Hepatocyte (in vitro differentiated cells): ENCODE data around the gene FLOT1.

Experiments
- EZH2 ChIP-seq: fragments of 200-600 bp; sonication (generic); IDR thresholded peaks from 2 replicates; pipeline ENCODE4 v1.6.1; 2016; ENCODE audit warnings: antibody characterized with exemption, mild to moderate bottlenecking, borderline replicate concordance
- TF ChIP-seq, protein P1 (sequence below): fragments of 200-600 bp; sonication (generic); IDR thresholded peaks from 2 replicates; pipeline ENCODE4 v1.5.1; 2016; ENCODE audit warnings: antibody characterized with exemption, mild to moderate bottlenecking; ENCODE audit not compliant: poor library complexity

GRCh38 chr6:30714263-30714662 is 28.2 kb downstream of the FLOT1 start:
- no peak for TF ChIP-seq EZH2
- TF ChIP-seq, protein P1, sequence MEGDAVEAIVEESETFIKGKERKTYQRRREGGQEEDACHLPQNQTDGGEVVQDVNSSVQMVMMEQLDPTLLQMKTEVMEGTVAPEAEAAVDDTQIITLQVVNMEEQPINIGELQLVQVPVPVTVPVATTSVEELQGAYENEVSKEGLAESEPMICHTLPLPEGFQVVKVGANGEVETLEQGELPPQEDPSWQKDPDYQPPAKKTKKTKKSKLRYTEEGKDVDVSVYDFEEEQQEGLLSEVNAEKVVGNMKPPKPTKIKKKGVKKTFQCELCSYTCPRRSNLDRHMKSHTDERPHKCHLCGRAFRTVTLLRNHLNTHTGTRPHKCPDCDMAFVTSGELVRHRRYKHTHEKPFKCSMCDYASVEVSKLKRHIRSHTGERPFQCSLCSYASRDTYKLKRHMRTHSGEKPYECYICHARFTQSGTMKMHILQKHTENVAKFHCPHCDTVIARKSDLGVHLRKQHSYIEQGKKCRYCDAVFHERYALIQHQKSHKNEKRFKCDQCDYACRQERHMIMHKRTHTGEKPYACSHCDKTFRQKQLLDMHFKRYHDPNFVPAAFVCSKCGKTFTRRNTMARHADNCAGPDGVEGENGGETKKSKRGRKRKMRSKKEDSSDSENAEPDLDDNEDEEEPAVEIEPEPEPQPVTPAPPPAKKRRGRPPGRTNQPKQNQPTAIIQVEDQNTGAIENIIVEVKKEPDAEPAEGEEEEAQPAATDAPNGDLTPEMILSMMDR = no peak
